HG03175 (cell line): Measurements from ENCODE around the gene NUFIP1.
"Not testable (repeated sequence)": the region's sequence is repeated elsewhere in the genome, so short reads cannot be mapped to it uniquely, and the experiment has no call there.

Experiments
- ATAC-seq: cut with Tn5 transposase; IDR thresholded peaks from one replicate; pipeline ENCODE4 v1.9.1; 2021; ENCODE audit warnings: mild to moderate bottlenecking, moderate library complexity; ENCODE audit not compliant: unreplicated experiment

The NUFIP1 gene

GRCh38 chr13:44921931-44922758 lies 67.1 kb downstream of the NUFIP1 start:
- no peak for ATAC-seq

- no peak for ATAC-seq
These were observed 67.9 kb downstream of the NUFIP1 start for GRCh38 chr13:44921246-44921877.

GRCh38 chr13:44920013-44920412 lies 69.3 kb downstream of the NUFIP1 start:
- no peak for ATAC-seq

- ATAC-seq, result no peak
These were observed 70.0 kb downstream of the NUFIP1 start for GRCh38 chr13:44919104-44919804.

- ATAC-seq, result peak; percentile 87
These were observed 70.8 kb downstream of the NUFIP1 start for GRCh38 chr13:44918326-44919103.

GRCh38 chr13:44917589-44918325 lies 71.5 kb downstream of the NUFIP1 start:
- peak; percentile 91 for ATAC-seq

GRCh38 chr13:44912278-44913016 lies 76.8 kb downstream of the NUFIP1 start:
- no peak for ATAC-seq

- no peak for ATAC-seq
These were observed 80.6 kb downstream of the NUFIP1 start for GRCh38 chr13:44908712-44909111.

GRCh38 chr13:44908266-44908665 lies 81.0 kb downstream of the NUFIP1 start:
- no peak for ATAC-seq

- no peak for ATAC-seq
These were observed 82.6 kb downstream of the NUFIP1 start for GRCh38 chr13:44906713-44907112.

- no peak for ATAC-seq
These were observed 83.0 kb downstream of the NUFIP1 start for GRCh38 chr13:44906230-44906629.

GRCh38 chr13:44905556-44905955 lies 83.7 kb downstream of the NUFIP1 start:
- ATAC-seq, result no peak

GRCh38 chr13:44904967-44905366 lies 84.3 kb downstream of the NUFIP1 start:
- no peak for ATAC-seq

GRCh38 chr13:44903574-44903985 lies 85.7 kb downstream of the NUFIP1 start:
- no peak for ATAC-seq

GRCh38 chr13:44902738-44903137 lies 86.5 kb downstream of the NUFIP1 start:
- no peak for ATAC-seq

- no peak for ATAC-seq
These were observed 89.3 kb downstream of the NUFIP1 start for GRCh38 chr13:44899967-44900366.

GRCh38 chr13:44898308-44898707 lies 91.0 kb downstream of the NUFIP1 start:
- ATAC-seq, result not testable (repeated sequence)

GRCh38 chr13:44895953-44896335 lies 93.3 kb downstream of the NUFIP1 start:
- no peak for ATAC-seq

- no peak for ATAC-seq
These were observed 93.9 kb downstream of the NUFIP1 start for GRCh38 chr13:44895264-44895952.
